Measurements from ENCODE around the gene CNTN4. TPM values are rescaled to one million over a fixed set of nuclear protein-coding genes. Genes with fewer than 3 reads are reported as not detected.

CNTN4 gene
- total RNA-seq, 3 donors from 2014 or later = not detected

- H3K4me3 Mint-ChIP-seq = no peak overlapping the region
- ATAC-seq (no peak), DNase-seq (no peak)
- peaks cover 9% of the 10 kb centered on the region for H3K4me1 Mint-ChIP-seq (ENCODE audit: low read depth)
- no peaks in the 10 kb centered on the region for H3K36me3 Mint-ChIP-seq (ENCODE audit: insufficient read depth)
- H3K27me3 Mint-ChIP-seq (ENCODE audit: low read depth) = no peaks in the 10 kb centered on the region
- H3K9me3 Mint-ChIP-seq = no peaks in the 10 kb centered on the region
Observed at GRCh38 chr3:2853651-2854050, 755.0 kb downstream of the CNTN4 start.

- Mint-ChIP-seq H3K9me3 (no peaks in the 10 kb centered on the region), H3K36me3 (ENCODE audit: insufficient read depth) (no peaks in the 10 kb centered on the region), H3K27me3 (ENCODE audit: low read depth) (no peaks in the 10 kb centered on the region), H3K4me3 (no peak overlapping the region), H3K4me1 (ENCODE audit: low read depth) (peaks cover 9% of the 10 kb centered on the region)
- ATAC-seq (no peak), DNase-seq (no peak)
Observed at GRCh38 chr3:2856138-2857133, 757.8 kb downstream of the CNTN4 start.

GRCh38 chr3:2860626-2861025 is 762.0 kb downstream of the CNTN4 start:
- DNase-seq (no peak), ATAC-seq (no peak)
- H3K27me3 Mint-ChIP-seq (ENCODE audit: low read depth) = no peaks in the 10 kb centered on the region
- H3K9me3 Mint-ChIP-seq = no peaks in the 10 kb centered on the region
- no peaks in the 10 kb centered on the region for H3K36me3 Mint-ChIP-seq (ENCODE audit: insufficient read depth)
- no peak overlapping the region for H3K4me3 Mint-ChIP-seq
- peaks cover 9% of the 10 kb centered on the region for H3K4me1 Mint-ChIP-seq (ENCODE audit: low read depth)

- peaks cover 6% of the 10 kb centered on the region for H3K4me1 Mint-ChIP-seq (ENCODE audit: low read depth)
- no peak overlapping the region for H3K4me3 Mint-ChIP-seq
- no peak for DNase-seq
- no peaks in the 10 kb centered on the region for H3K9me3 Mint-ChIP-seq
- ATAC-seq = no peak
- no peaks in the 10 kb centered on the region for H3K27me3 Mint-ChIP-seq (ENCODE audit: low read depth)
- no peaks in the 10 kb centered on the region for H3K36me3 Mint-ChIP-seq (ENCODE audit: insufficient read depth)
Observed at GRCh38 chr3:2861120-2861519, 762.5 kb downstream of the CNTN4 start.

GRCh38 chr3:2861920-2862319 is 763.3 kb downstream of the CNTN4 start:
- Mint-ChIP-seq H3K4me3 (no peak overlapping the region), H3K27me3 (ENCODE audit: low read depth) (no peaks in the 10 kb centered on the region), H3K4me1 (ENCODE audit: low read depth) (no peaks in the 10 kb centered on the region), H3K9me3 (no peaks in the 10 kb centered on the region), H3K36me3 (ENCODE audit: insufficient read depth) (no peaks in the 10 kb centered on the region)
- ATAC-seq (no peak), DNase-seq (no peak)

GRCh38 chr3:2862366-2862765 is 763.7 kb downstream of the CNTN4 start:
- Mint-ChIP-seq H3K9me3 (no peaks in the 10 kb centered on the region), H3K27me3 (ENCODE audit: low read depth) (no peaks in the 10 kb centered on the region), H3K4me1 (ENCODE audit: low read depth) (no peaks in the 10 kb centered on the region), H3K36me3 (ENCODE audit: insufficient read depth) (no peaks in the 10 kb centered on the region), H3K4me3 (no peak overlapping the region)
- DNase-seq (no peak), ATAC-seq (no peak)

GRCh38 chr3:2863127-2863526 is 764.5 kb downstream of the CNTN4 start:
- peaks cover 3% of the 10 kb centered on the region for H3K27me3 Mint-ChIP-seq (ENCODE audit: low read depth)
- no peaks in the 10 kb centered on the region for H3K9me3 Mint-ChIP-seq
- DNase-seq (no peak), ATAC-seq (no peak)
- H3K4me3 Mint-ChIP-seq = no peak overlapping the region
- H3K4me1 Mint-ChIP-seq (ENCODE audit: low read depth) = no peaks in the 10 kb centered on the region
- H3K36me3 Mint-ChIP-seq (ENCODE audit: insufficient read depth) = no peaks in the 10 kb centered on the region

- no peak for ATAC-seq
- no peak for DNase-seq
- H3K36me3 Mint-ChIP-seq (ENCODE audit: insufficient read depth) = no peaks in the 10 kb centered on the region
- peaks cover 3% of the 10 kb centered on the region for H3K9me3 Mint-ChIP-seq
- no peaks in the 10 kb centered on the region for H3K4me1 Mint-ChIP-seq (ENCODE audit: low read depth)
- H3K4me3 Mint-ChIP-seq = no peak overlapping the region
- H3K27me3 Mint-ChIP-seq (ENCODE audit: low read depth) = peaks cover 10% of the 10 kb centered on the region
Observed at GRCh38 chr3:2869905-2870304, 771.2 kb downstream of the CNTN4 start.

GRCh38 chr3:2870724-2871333 is 772.2 kb downstream of the CNTN4 start:
- Mint-ChIP-seq H3K4me3 (no peak overlapping the region), H3K27me3 (ENCODE audit: low read depth) (peaks cover 10% of the 10 kb centered on the region), H3K9me3 (peaks cover 3% of the 10 kb centered on the region), H3K36me3 (ENCODE audit: insufficient read depth) (no peaks in the 10 kb centered on the region), H3K4me1 (ENCODE audit: low read depth) (no peaks in the 10 kb centered on the region)
- DNase-seq (no peak), ATAC-seq (no peak)

GRCh38 chr3:2872884-2873283 is 774.2 kb downstream of the CNTN4 start:
- DNase-seq (no peak), ATAC-seq (no peak)
- H3K36me3 Mint-ChIP-seq (ENCODE audit: insufficient read depth) = no peaks in the 10 kb centered on the region
- H3K4me3 Mint-ChIP-seq = no peak overlapping the region
- H3K27me3 Mint-ChIP-seq (ENCODE audit: low read depth) = peaks cover 6% of the 10 kb centered on the region
- H3K4me1 Mint-ChIP-seq (ENCODE audit: low read depth) = no peaks in the 10 kb centered on the region
- H3K9me3 Mint-ChIP-seq = peaks cover 3% of the 10 kb centered on the region

GRCh38 chr3:2873986-2874385 is 775.3 kb downstream of the CNTN4 start:
- peaks cover 6% of the 10 kb centered on the region for H3K27me3 Mint-ChIP-seq (ENCODE audit: low read depth)
- H3K4me3 Mint-ChIP-seq = no peak overlapping the region
- no peaks in the 10 kb centered on the region for H3K36me3 Mint-ChIP-seq (ENCODE audit: insufficient read depth)
- H3K4me1 Mint-ChIP-seq (ENCODE audit: low read depth) = no peaks in the 10 kb centered on the region
- DNase-seq (no peak), ATAC-seq (no peak)
- peaks cover 3% of the 10 kb centered on the region for H3K9me3 Mint-ChIP-seq

- Mint-ChIP-seq H3K4me3 (no peak overlapping the region), H3K27me3 (ENCODE audit: low read depth) (peaks cover 6% of the 10 kb centered on the region)
- DNase-seq = no peak
Observed at GRCh38 chr3:2875699-2876098, 777.0 kb downstream of the CNTN4 start.

GRCh38 chr3:2876362-2876761 is 777.7 kb downstream of the CNTN4 start:
- Mint-ChIP-seq H3K4me3 (no peak overlapping the region), H3K27me3 (ENCODE audit: low read depth) (peaks cover 6% of the 10 kb centered on the region), H3K9me3 (peaks cover 3% of the 10 kb centered on the region), H3K4me1 (ENCODE audit: low read depth) (no peaks in the 10 kb centered on the region), H3K36me3 (ENCODE audit: insufficient read depth) (no peaks in the 10 kb centered on the region)
- no peak for ATAC-seq
- no peak for DNase-seq

More at GRCh38 chr3:2875699-2876098, 777.0 kb downstream of the CNTN4 start:
- no peak for ATAC-seq
- peaks cover 3% of the 10 kb centered on the region for H3K9me3 Mint-ChIP-seq
- no peaks in the 10 kb centered on the region for H3K4me1 Mint-ChIP-seq (ENCODE audit: low read depth)
- H3K36me3 Mint-ChIP-seq (ENCODE audit: insufficient read depth) = no peaks in the 10 kb centered on the region

GRCh38 chr3:2879023-2879422 is 780.4 kb downstream of the CNTN4 start:
- no peaks in the 10 kb centered on the region for H3K36me3 Mint-ChIP-seq (ENCODE audit: insufficient read depth)
- H3K4me1 Mint-ChIP-seq (ENCODE audit: low read depth) = no peaks in the 10 kb centered on the region
- ATAC-seq (no peak), DNase-seq (no peak)
- no peak overlapping the region for H3K4me3 Mint-ChIP-seq
- H3K9me3 Mint-ChIP-seq = peaks cover 3% of the 10 kb centered on the region
- H3K27me3 Mint-ChIP-seq (ENCODE audit: low read depth) = peaks cover 3% of the 10 kb centered on the region

- no peaks in the 10 kb centered on the region for H3K9me3 Mint-ChIP-seq
- ATAC-seq = no peak
- H3K4me1 Mint-ChIP-seq (ENCODE audit: low read depth) = no peaks in the 10 kb centered on the region
Observed at GRCh38 chr3:2879587-2879986, 780.9 kb downstream of the CNTN4 start.

More at GRCh38 chr3:2879587-2879986, 780.9 kb downstream of the CNTN4 start:
- no peaks in the 10 kb centered on the region for H3K27me3 Mint-ChIP-seq (ENCODE audit: low read depth)
- H3K4me3 Mint-ChIP-seq = no peak overlapping the region
- no peak for DNase-seq
- H3K36me3 Mint-ChIP-seq (ENCODE audit: insufficient read depth) = no peaks in the 10 kb centered on the region

Data from activated T-cell treated with anti-CD3 and anti-CD28 coated beads, Interleukin-2, amount 50 U/mL, for 4 hours (primary cell).